ENCODE results near the gene SEMA6C. TPM values are rescaled to one million over a fixed set of nuclear protein-coding genes. Genes with fewer than 3 reads are reported as not detected.

The SEMA6C gene
- total RNA-seq, 1 donor from 2014 or later, result 10.7 TPM

GRCh38 chr1:151159373-151159772 is 12.9 kb upstream of the SEMA6C start:
- DNase-seq, result no peak

- no peak for DNase-seq
Measured at GRCh38 chr1:151158751-151159251, 12.4 kb upstream of the SEMA6C start.

- no peak for DNase-seq
Measured at GRCh38 chr1:151158326-151158725, 11.9 kb upstream of the SEMA6C start.

GRCh38 chr1:151157067-151157531 is 10.7 kb upstream of the SEMA6C start:
- DNase-seq, result no peak

DNA sequence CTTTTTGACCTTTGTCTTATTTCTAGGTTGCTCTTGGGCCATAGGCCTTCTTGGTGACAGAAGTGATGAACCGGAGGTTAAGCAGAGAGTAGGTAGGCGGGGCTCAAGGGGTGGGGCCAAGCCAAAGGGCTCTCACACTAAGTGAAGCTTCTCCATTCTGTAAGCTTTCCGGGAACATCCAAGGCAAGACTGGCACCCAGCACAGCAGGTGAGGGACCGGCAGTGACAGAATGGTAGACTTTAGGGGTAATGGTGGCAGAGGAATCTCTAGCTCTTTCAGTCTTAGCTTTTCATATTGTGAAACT is 10.0 kb upstream of the SEMA6C start, which contains the start of gene TNFAIP8L2:
Gene TNFAIP8L2 (plus strand): TSS at position 135 of the 305 bp plus-strand sequence. CDS start 2,049 bp downstream, outside the sequence.
- no peak for DNase-seq

- no peak for DNase-seq
Measured at GRCh38 chr1:151147665-151148064, 1.2 kb upstream of the SEMA6C start.

- DNase-seq, result no peak
Measured at GRCh38 chr1:151147132-151147503, 687 bp upstream of the SEMA6C start.

DNA sequence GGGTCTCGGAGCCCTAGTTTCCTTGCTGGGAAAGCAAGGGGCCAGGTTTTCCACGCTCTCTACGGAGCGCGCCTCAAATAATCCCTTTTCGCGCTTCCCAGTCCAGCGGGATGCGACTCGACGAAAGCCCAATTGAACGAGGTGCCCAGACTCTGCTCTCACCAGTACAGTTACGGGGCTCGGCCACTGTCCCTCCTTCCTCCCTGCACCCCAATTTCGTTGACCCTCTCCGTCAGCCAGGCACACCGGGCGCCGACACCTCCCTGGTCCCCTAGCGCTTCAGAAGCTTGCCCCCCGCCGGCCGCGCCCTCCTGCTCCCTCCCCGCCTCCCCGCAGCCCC is 389 bp downstream of the SEMA6C start:
- DNase-seq, result no peak

GRCh38 chr1:151145304-151146071 is 943 bp downstream of the SEMA6C start:
- no peak for DNase-seq

DNA sequence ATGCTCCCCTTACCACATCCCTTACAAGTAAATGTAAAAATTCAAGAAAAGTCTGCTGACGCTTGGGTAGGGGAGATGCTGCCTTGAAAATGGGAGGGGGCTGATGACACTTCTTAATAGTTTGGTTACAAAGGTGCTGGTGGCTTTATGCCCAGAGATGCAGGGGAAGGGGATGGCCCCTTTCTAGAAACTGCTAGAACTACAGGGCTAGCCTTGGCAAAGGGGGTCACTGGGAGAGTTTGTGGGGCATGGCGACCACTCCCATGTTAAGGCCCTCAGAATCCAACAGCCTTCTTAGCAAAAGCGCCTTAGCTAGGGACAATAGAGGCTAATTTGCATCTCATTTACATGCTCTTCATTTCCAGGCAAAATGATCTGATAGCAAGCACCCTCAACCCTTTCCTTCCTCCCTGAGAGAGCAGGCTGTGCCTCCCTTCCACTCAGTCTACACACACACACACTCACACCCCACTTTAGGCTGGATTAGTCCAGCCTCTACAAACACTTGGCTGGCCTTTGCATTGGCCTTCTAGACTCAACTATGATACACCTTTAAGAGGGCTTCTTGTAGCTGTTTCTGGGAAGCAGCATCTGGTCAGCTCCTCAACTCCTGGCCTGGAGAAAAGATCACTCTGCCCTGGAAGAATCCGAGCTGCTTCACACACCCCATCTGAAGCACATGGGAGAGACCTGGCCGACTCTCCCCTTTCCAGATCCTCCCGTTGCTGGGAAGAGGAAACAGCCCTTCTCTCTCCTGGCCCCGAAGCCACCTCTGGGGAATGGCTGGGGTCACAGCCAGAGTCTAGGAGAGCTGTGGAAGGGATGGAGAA is 1.7 kb downstream of the SEMA6C start:
- peak; percentile 17 for DNase-seq

DNA sequence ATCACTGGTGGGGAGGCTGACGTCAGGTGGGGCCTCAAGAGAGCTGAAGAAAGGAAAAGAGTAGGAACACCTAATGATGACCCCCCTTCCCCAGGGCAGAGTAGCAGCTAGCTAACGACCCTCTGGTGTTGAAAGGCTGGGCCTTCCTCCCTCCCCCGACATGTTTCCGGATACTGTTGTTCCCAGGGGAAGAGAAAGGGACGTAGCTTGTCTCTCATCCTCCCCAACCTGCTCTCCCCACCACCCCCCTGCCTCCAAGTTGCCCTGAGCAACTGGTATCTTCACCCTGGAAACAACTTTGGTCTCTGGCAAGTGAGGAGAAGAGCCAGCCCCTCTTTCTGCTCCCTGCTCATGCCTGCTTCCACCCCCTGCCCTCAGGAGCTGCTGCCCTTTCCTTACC is 2.4 kb downstream of the SEMA6C start:
- DNase-seq, result no peak

DNA sequence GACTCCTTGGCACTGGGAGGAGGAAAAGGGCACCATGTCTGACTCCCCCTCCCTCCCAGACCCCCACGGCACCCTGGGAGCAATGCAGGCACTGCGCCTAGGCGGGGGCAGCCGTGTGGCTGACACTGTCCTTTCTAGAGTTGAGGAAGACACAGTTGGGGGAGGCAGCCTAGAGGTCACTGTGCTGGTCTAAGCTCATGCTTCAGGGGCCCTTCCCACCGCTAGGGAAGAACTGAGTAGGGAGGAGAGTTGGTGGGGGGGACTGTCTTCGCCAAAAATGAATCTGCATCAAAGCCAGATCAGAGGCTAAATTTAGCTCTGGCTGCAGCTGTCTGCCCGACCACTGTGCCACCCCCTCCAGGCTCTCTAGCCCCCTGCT is 3.4 kb downstream of the SEMA6C start:
- DNase-seq, result no peak

DNA sequence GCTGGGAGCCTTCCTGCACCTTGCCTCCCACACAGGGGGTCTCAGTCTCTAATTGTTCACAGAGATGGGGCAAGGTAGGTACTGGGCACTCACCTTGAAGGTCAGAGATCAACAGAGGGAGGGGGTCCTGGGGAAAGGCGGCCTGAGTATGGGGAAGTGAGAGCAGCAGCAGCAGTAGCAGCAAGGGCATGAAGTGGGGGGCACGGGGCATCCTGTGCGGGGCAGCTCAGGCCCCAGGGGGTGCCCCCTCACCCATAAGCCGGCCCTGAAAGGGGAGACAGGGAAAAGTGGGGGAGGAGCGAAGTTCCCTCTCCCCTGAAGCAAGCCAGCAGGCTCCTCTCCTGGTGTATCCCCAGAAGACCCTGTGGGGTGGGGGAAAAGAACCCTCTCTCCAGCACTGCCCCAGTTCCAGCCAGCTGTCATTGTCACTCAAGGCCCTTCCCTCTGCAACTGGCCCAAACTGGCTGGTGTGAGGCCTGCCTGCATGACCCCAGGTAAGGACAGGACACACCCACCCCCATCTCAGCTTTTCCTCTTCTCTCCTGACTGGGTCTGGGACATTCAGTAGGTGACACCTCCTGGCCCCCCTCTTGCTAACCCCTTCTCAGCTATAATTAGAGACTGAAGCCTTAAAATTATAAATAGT is 3.9 kb downstream of the SEMA6C start:
- no peak for DNase-seq

DNA sequence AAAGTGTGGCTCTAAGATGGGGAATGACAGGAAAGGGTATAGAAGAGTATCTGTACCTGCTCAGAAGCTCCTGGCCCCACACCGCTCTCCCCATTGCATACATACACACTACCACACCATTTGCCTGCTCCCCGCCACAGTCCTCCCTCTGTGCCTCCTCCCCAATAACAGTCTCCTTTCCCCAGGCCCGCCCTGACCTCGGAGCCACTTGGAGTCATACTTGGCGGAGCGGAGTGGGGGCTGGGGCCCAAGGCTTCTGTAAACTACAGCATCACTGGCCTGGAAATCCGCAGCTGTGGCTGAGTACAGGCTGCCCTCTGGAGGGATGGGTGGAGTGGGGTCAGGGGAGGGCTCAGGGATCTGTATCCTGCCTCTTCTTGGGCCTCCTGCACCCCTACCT is 8.6 kb downstream of the SEMA6C start:
- no peak for DNase-seq

DNA sequence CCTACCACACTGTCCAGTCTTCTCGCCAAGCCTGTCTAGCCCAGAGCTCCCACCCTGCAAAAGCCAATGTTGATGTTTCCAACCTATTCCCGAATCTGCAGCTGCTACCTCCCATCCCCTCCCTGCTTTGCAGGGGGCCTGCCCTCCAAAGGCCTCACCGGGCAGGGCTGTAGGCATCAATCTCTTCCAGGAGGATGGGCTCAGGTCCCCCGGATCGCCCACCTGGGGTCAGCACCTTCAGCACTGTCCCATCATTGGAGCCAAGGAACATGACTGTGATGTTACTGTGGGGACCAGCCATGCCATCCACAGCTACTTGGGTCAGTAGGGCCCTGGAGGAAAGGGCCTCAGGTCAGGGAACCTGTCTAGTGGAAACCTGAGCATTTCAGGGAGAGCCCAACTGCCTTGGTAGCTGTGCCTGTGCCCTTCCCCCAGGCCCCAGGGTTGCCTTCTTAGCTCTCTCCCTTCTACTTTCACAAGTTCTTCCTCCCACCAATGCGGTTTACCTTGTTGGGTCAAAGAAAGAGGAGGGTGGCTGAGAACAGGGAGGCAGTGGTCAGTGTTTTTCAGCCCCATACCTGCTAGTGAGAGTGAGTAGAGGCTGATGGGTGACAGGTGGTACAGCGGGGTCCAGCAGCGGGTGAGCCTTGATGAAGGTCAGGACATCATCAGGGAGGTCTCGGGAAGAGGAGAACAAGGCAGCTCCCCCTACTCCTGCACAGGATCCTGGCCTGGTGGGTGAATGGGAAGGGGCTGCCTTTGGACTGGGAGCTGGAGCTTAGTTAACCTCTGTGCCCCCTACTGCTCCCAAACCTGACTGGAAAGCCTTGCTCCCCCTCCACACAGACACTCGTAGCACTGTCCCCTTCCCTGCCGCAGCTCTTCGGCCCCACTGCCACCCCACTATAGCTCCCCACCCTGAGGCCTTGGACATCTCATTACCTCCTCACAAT is 10.7 kb downstream of the SEMA6C start:
- no peak for DNase-seq

DNA sequence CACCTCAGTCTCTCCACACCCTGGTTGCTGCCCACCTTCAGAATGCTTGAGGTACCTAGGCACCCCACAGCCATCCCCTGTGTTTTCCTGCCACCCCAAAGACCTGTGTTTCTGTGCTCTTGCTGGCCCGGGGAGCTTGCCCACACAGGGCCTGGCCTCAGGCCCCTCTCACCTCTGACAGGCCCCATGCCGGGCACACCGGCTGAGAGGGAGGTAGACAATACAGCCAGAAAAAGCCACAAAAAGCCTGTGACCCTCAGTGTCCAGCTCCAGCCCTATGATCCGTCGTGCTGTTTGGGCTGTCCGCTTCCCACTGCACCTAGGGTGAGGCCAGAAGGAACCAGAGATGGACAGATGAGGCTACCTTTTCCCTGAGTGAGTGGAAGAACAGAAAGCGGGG is 11.4 kb downstream of the SEMA6C start:
- DNase-seq, result no peak

- no peak for DNase-seq
Measured at GRCh38 chr1:151134396-151134795, 12.0 kb downstream of the SEMA6C start.

DNA sequence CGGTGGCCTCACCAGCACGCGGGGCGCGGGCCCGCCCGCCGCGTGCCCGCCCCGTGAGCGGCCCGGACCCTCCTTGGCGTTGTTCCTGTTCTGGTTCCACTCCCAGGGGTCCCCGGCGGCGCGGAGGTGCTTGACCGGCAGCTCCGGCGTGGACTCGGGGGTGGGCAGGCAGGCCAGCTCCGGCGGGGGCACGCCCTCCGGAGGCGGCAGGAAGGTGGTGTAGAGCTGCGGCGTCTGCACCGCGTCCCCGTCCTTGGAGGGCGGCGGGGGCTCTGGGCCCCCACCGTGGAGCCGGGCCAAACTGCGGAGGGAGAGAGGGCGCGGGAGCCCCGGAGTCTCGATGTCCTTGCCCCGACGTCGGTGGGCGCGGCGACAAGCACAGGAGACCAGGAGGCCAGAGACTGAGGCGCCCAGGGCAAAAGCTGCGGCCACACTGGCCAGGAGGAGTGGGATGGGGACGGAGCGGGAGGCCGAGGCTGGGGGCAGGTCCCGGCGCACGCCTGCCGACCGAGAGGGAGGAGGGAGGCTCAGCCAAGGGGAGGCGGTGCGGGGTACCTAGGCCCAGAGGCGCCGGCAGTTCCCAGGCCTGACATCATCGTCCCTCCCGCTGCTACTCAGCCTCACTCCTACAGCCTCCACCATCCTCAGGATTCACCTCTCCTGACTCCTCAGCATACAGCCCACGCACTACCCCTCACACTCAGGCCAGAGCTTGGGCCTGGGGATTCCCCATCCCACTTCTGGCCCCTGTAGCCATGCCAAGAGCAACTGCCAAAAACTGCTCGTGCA is 13.2 kb downstream of the SEMA6C start:
- DNase-seq, result no peak

DNA sequence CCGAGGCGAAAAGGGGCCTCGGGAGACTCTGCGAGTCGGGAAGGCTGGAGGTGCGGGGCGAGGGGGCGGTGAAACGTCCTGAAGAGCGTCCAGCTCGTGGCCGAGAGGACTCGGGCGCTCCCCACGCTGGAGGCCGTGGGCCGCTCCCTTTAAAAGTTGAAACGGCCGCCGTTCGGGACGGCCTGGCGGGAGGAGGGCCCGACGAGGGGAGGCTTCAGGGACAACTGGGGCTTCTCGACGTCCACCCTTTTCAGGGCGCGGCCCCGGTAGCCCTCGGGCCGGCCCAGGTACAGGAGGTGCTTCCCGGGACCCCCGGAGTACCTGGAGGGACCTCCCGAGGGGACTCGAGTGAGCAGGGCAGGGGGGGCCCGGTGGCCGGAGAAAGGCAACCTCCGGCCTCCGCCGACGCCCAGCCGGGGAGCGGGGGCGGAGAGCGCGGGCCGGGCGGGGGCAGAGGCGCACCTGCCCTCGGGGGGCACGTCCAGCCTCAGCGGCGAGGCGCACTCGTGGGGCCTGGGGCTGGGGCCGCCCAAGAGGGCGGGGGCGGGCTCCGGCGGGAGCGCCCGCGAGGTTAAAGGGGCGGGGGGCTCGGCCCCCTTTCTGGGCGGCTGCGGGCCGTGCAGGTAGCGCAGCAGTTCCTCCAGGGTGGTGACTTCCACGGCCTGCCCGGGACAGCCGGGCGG is 14.0 kb downstream of the SEMA6C start:
- DNase-seq, result no peak

DNA sequence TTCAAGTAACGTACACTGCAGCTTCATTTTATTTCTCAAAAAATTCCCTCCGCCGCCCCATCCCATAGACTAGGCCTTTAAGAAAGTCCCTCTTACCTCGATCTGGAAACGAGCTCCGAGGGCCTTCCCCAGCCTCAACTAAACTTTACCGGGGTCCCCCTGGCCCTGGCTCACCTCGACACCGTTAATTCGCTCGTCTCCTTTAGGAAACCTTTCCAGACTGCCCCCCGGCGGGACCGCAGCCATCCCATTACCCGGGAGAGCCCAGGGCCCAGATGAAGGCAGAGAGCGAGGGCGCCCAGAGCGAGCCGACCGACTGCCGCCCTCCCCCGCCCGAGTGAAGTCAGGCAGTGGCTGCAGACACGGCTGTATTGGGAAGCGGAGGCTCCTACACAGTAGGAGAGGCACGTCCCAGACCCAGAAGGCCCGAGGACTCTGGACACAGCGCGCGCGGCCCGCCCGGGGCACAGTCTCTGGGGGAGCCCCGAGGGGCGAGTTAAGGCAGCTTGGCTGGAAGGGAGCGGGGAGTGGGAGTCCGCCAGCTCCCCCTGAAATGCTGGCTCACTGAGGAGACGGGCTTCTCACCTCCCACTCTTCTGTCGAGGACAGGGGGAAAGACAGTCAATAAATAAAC is 14.6 kb downstream of the SEMA6C start:
- peak; percentile 71 for DNase-seq

Data from skin of body (tissue), 2 donors.